ENCODE results near the gene SPATA16.
"Not testable (repeated sequence)": the region's sequence is repeated elsewhere in the genome, so short reads cannot be mapped to it uniquely, and the experiment has no call there.

SPATA16 gene

DNA sequence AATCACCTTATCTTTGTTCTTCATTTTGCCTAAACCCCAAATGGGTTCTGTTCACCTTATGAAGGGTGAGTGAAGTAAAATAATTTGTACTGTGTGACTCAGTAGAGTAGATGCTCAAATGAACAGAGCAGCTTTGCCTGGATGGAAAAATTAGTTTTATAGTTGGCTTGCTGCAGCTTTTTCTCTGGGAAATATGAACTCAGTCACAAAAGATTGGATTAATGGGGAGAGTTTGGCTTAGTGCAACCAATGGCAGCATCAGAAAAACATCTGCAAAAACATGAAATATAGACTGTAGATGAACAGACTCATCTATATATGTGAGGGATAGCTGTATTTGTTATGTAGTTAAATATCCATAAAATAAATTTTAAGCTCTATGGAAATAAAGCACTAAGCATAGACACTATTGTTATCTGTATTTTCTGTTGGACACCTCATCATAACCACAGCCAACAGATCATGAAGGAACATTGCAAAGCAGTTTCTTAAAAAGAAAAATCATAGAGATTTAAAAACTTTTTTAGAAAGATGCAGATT, 209.2 kb downstream of the SPATA16 start:
- no peak for DNase-seq

DNA sequence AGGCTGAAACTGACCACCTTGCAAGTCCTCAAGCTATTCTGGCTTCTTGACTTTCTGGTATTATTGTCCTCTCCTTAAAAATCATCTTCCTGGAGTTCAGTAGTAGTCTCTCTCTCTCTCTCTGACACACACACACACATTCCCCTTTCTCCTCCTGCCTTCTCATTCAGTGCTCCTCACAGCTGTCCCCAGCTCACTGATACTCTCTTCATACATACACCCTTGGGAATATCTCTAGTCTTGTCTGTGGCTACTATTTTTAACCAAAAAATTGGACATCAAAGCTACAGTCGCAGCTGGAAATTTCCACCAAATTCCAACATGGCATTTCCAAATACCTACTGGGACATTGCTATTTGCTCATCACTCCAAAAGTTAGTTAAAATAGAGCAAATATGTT, 211.6 kb downstream of the SPATA16 start:
- DNase-seq, result no peak

DNA sequence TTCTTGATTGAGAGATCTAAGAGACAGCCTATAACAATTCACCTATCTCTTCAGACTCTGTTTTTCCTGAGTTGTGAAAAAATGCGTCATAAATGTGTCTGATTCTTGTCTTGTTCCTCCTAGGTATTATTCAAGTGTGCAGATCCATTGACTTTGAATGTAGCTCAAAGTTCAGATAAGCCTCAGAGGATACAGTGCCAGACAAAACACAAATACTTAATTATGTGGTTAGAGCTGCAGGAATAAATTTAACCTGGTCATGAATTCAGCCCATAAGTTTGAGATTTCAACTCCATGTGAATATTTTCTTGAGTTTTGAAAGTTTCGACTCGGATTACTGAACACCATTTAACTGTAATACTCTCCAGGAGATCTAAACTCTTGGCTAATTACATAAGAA, 216.5 kb downstream of the SPATA16 start:
- no peak for DNase-seq

GRCh38 chr3:172919297-172919683, 221.7 kb downstream of the SPATA16 start:
- DNase-seq, result no peak

- no peak for DNase-seq
Measured at GRCh38 chr3:172918568-172919296, 222.3 kb downstream of the SPATA16 start.

- DNase-seq, result no peak
Measured at GRCh38 chr3:172918165-172918564, 222.9 kb downstream of the SPATA16 start.

GRCh38 chr3:172915911-172916514, 225.0 kb downstream of the SPATA16 start:
- no peak for DNase-seq

- DNase-seq, result no peak
Measured at GRCh38 chr3:172914854-172915253, 226.2 kb downstream of the SPATA16 start.

- DNase-seq, result no peak
Measured at GRCh38 chr3:172913911-172914655, 227.0 kb downstream of the SPATA16 start.

DNA sequence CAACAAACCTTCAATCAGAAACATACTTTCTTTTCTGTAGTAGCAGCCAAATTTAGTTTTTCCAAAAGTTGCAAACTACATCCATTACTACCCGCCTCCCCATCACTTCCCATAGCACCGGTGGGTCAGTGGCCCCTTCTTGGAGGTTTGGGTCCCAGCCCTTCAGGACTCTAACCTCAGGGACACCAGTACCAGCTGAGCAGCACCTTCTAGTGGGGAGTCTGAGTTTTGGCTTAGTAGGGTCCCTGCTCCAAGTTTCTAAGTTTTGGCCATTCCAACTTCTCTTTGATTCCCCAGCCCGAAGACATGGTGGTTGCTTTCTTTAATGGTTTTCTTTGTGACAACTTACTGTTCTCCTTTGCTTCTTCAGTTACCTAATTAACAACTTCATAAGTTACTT, 229.9 kb downstream of the SPATA16 start:
- DNase-seq, result no peak

DNA sequence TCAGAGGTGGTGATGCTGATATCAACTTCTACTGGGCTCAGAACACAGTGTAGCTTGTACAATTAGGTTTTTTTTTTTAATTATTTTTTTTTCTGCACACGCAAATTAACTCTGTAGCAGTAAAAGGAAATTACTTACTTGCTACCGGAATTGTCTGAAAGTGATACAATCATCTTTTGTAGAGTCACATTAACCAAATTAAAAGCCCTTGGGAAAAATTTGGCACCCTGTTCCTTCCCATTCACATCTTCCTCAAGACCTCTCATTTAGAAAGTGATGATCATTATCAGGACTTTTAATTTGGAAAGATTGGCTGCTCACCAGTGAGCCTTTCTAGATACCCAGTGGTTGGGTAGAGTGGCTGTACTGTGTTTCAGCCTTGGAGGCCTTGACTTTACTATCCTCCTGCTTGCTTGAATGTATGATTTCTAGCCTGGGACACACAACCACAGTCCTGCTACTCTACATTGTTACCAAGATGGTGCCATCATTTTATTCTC, 232.2 kb downstream of the SPATA16 start:
- no peak for DNase-seq

- no peak for DNase-seq
Measured at GRCh38 chr3:172905451-172905850, 235.6 kb downstream of the SPATA16 start.

GRCh38 chr3:172904711-172905373, 236.2 kb downstream of the SPATA16 start:
- DNase-seq, result no peak

GRCh38 chr3:172903642-172904320, 237.3 kb downstream of the SPATA16 start:
- no peak for DNase-seq

- no peak for DNase-seq
Measured at GRCh38 chr3:172892158-172892557, 248.9 kb downstream of the SPATA16 start.

DNA sequence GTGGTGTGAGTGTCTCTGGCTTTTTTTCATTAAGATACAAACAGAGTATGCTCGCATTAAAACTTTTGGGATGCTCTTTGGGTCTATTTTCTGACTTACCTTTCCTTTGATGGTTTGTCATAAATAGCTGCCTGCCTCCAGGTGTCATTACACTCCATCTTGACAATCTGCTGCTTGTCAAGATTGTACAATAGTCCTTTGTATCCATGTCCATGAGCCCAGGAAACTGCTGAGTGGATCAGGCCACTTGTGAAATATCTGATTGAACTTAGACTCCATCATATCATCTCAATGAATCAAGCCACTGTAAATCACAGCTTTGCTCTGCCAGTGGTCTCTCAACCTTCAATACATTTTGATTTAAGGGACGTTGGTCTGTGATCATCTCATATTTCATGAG, 255.3 kb downstream of the SPATA16 start:
- no peak for DNase-seq

DNA sequence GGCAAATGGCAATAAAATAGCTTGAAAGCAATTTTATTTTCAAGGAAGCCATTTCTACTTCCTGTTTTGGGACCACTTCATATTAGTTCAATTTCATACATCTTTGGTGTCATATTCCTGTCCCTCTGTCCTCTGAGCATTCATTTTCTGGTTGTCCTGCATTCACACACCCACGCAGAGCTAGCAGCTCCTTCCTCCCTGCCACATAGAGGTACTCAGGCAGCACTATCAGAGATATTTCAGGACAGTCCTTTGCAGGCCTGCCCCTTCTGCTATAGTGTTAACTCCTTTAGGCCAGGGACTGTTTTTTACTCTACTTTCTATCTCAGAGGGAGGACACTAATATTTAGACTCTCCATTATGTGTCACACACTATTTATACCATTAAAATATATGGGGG, 258.5 kb downstream of the SPATA16 start:
- DNase-seq, result no peak

DNA sequence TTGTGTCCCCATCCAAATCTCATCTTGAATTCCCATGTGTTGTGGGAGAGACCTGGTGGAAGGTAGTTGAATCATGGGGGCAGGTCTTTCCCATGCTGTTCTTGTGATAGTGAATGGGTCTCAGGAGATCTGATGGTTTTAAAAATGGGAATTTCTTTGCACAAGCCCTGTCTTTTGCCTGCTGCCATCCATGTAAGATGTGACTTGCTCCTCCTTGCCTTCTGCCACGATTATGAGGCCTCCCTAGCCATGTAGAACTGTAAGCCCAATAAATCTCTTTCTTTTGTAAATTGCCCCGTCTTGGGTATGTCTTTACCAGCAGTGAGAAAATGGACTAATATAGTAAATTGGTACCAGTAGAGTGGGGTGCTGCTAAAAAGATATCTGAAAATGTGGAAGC, 261.7 kb downstream of the SPATA16 start:
- DNase-seq, result not testable (repeated sequence)

DNA sequence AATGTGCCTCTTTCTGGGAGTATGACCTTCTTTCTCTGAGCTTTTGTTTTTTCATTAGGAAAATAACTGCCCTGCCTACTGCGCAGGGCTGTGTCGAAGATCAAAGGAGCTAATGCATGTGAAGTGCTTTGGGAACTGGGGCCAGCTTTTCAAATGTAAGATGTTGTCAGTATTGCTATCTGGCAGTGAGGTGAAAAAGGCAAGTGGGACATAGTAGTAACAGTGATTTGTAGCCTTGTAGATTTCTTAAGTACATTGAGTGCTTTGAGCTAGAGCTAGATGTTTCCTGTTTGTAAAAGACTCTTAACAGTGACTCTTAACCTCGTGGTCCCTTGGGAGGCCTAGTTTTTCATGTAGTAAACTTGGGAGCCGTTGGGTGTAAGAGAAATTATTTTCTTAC, 264.0 kb downstream of the SPATA16 start:
- DNase-seq, result no peak

GRCh38 chr3:172876297-172876696, 264.7 kb downstream of the SPATA16 start:
- DNase-seq, result no peak

- DNase-seq, result no peak
Measured at GRCh38 chr3:172875039-172875438, 266.0 kb downstream of the SPATA16 start.

- DNase-seq, result no peak
Measured at GRCh38 chr3:172869784-172870518, 271.1 kb downstream of the SPATA16 start.

All from stimulated activated CD4-positive, alpha-beta T cell treated with anti-CD3 and anti-CD28 coated beads, Interleukin-15, amount 100 ng/mL, for 24 hours (primary cell).